Ammon's horn (tissue), 1 donor: Measurements from ENCODE around the gene CLDN7.
"Not testable (repeated sequence)": the region's sequence is repeated elsewhere in the genome, so short reads cannot be mapped to it uniquely, and the experiment has no call there.

Experiments
- DNase-seq: peaks from one replicate; pipeline ENCODE4 v3.0.0-alpha.2; 2016; ENCODE audit warnings: low spot score

CLDN7 gene

DNA sequence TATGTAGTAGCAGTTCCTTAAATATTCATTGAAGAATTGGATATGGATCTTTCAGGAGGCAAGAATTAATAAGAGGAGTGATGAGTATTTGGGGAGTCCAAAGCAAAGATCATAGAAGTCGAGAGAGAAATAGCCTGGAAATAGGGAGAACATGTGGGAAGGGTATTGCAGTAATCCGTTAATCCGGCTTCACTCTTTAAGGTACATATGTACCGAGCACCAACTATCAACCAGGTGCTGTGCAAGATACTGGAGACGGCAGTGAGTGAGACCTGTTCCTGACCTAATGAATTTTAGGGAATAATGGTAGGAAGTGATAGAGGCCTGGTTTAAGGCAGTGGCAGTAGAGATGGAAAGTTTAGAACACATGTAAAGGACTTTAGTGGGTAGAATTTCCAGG is 9.2 kb downstream of the CLDN7 start:
- no peak for DNase-seq

GRCh38 chr17:7252176-7253043 is 9.9 kb downstream of the CLDN7 start, which contains the start of gene ELP5:
ELP5 (plus strand) TSS chr17:7252215; CDS start chr17:7252551, 336 bp downstream.
- DNase-seq: peak; percentile 94

- DNase-seq: peak; percentile 99
Observed at GRCh38 chr17:7251661-7252175, 10.6 kb downstream of the CLDN7 start, which contains the start of gene CTDNEP1. CTDNEP1 (minus strand) TSS chr17:7251734; CDS start chr17:7251296, 438 bp downstream.

- no peak for DNase-seq
Observed at GRCh38 chr17:7250695-7251627, 11.3 kb downstream of the CLDN7 start.

GRCh38 chr17:7249830-7250229 is 12.4 kb downstream of the CLDN7 start:
- no peak for DNase-seq

DNA sequence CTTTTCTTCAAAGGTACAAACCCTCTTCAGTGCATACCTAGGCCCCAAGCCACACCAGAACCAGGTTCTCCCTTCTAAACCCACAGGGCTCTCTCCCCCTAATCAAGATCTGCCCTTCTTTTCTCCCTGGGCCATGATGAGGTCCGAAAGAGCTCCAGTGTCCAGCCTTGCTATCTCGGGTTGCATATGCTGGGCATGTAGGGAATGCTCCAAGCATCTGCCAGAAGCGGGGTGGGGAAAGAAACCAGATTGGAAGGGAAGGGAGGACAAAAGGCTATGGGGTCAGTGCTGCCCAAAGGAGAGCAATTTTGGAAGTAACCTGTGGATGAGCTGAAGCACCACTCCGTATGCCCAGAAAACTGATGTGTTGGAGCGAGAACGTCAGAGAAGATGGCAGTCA is 13.1 kb downstream of the CLDN7 start:
- DNase-seq: no peak

DNA sequence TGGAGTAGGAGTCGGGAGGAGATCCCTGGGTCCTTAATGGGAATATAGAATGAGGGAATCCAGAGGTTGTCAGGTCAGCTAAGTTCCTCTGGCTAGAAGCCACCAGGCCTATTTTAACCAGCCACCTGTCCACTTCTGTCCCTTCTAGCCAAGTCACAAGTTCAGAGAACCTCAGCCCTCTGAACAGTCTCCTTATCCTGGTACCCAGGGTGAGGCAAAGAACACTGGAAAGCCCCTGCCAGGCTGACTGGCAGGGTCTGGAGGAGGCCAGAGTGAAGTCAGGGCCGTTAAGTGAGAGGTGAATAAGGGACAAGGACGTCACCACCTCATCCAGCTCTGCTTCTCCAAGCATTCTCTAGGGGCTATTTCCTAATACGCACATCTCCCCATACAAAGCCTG is 13.5 kb downstream of the CLDN7 start:
- no peak for DNase-seq

DNA sequence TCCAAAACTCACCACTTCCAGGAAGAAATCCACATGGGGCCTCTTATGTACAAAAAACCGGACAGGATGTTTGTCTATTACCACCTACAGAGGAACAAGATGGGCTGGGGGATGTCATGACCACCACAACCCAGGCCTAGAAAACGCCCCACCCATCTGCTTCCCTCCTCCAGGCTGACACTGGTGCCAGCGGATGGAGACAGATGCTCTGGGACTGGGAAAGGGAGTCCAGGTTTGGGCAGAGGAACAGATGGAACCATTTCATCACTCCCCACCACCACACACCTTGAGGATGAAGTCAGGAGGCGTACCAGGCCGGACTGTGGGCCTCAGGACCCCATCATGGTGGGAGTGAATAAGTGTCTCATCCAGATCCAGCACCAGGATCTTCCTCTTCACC is 15.5 kb downstream of the CLDN7 start:
- DNase-seq: no peak

GRCh38 chr17:7243838-7244237 is 18.4 kb downstream of the CLDN7 start:
- not testable (repeated sequence) for DNase-seq

GRCh38 chr17:7243453-7243729 is 18.9 kb downstream of the CLDN7 start:
- DNase-seq: no peak

DNA sequence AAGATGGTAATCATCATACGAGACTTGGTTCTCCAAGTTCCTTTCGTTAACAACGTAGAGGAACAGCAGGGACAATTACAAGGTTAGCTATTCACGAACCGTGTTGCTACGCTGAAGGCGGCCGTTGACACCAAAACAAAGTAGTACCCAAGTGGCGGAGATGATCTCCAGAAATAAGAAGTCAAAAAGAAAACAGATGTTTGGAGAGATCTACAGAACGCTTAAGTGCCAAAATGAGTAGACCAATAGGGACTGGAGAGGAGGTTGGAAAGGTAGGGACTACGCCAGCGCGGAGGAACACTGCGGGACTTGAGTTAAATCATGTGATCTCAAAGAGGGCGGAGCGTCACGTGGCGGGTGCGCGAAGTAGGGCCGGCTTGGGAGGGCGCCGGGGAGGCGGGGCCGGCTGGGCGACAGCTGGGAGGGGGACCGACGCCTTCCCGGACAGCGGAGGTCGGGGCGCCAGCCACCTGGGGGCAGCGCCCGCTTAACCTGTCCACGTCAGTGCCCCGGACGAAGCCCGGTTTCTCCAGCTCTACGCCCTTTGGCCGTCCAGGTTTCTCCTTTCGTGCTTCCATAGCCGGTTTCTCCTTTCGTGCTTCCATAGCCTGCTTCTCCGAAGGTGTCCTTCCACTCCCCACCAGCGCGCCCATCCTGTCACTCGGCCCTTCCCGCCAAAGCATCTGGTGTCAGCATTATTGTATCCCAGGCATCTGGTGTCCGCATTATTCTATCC is 19.4 kb downstream of the CLDN7 start:
- peak; percentile 95 for DNase-seq

DNA sequence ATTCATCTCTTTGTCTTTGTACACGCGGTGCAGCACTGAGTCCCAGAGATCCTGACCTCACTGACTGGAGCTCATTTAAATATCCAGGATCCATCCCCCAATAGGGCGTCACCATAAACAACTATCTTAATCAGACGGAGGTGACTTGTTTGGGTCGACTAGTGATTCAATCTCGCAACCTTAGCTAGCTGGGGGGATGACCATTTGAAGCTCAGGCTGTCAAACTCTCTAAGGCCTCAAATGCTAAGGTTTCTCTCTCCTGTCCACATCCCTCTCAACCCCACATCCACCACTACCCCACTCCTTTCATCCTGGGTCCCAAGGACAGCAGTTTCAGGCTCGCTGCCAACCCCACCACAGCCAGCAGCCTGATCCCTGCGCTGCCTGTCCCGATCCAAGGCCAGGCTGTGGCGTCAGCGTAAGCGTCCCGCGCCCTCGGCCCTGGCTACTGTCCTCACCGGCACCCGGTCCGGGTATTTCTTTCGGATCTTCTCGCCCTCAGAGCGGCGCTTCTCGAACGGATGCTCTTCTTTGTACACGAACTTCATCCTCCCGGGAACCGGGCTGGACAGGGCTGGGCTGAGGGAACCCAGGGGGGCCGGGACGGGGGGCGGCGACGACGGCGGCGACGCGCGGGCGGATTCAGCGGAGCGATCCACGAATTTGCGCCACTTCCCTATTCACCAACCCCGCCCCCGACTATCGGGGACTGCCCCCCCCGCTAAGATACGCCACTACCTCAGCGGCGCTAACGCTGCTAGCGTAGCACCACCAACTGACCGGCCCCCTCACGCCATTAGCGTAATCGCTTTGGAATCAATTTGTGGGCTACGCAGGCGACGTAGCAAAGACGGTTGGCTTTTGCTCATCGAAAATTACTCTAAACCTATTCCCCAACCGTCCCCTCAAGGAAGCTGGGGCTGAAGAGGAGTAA is 20.2 kb downstream of the CLDN7 start, which contains the start of gene GABARAP:
GABARAP (minus strand) TSS at position 667 of the 934 bp plus-strand sequence; CDS start at position 548, 119 bp downstream.
- DNase-seq: peak; percentile 97

DNA sequence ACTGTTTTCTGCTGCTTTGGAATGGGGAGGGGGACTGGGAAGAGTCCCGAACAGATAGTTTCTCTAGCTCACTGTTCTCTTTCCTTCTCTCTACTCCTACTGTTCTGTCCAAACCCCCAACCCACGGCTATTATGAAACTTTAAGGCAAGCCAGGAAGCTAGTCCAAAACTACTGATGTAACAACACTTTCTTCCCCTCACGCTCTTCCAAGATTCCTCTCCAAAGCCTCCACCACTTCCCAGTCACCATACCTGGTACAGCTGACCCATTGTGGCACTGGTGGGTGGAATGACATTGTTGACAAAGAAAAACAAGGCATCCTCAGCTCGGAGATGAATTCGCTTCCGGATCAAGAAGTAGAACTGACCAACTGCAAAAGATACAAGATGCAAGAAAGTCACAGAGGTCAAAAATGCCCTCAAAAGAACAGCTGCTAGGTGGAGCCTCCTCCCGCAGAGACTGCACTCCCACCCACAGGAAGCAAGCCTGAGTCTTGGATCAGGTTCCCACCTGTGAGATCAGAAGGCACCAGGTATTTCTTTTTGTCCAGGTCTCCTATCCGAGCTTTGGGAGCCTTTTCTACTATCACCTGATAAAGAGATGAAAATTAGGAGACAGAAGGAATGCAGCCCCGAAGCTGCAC is 21.1 kb downstream of the CLDN7 start:
- no peak for DNase-seq

DNA sequence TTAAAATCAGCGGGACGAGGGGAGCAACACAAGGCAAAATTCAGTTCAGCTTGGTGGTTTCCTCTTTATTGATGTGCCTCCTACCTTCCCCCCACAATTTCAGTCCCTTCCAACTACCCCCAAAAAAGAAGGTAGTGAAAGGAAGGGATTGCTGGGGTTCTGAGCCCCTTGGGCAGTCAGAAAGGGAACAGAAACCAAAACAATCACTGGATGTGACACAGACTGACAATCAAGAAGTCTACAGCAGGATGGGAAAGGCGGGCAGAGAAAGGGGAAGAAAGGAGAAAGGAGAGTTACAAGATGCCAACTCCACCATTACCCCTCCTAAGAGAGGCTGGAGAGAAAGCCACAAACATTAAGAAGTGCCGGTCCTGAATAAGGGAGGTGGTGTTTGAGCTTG is 21.9 kb downstream of the CLDN7 start:
- DNase-seq: peak; percentile 70

- DNase-seq: peak; percentile 100
Observed at GRCh38 chr17:7239091-7240027, 22.9 kb downstream of the CLDN7 start, which contains the start of gene PHF23. PHF23 (minus strand) TSS chr17:7239457; CDS start chr17:7239279, 178 bp downstream.

GRCh38 chr17:7238420-7239090 is 23.7 kb downstream of the CLDN7 start:
- no peak for DNase-seq

- no peak for DNase-seq
Observed at GRCh38 chr17:7237761-7238419, 24.4 kb downstream of the CLDN7 start.
